ENCODE data around the gene FAM13C. TPM values are rescaled to one million over a fixed set of nuclear protein-coding genes. Genes with fewer than 3 reads are reported as not detected.

FAM13C gene
- total and polyA plus RNA-seq, 2 of the 13 experiments (the other 11 are each of a cell fraction or from before 2014, with no cell fraction given), result 0.07 to 0.26 TPM

DNA sequence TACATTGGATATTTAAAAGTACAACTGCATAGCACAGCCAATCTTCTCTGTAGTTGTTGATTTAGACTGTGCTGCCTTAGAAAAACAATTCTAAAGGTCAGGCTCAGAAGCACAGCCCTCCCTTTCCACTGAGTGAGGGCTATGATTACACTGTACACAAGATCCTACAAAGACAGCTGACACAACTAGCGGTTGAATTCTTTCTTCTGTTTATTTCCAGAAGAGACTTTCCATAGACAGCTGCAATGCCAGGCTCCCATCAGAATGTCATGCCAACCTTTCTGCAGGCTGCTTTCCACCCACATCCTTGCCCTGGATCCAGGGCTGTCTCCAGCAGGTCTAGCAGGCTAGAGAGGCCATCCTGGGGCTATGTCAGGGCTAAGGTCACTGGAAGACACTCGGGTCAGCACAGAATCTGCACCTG is 39.3 kb downstream of the FAM13C start (continued):
- TF ChIP-seq ZNF777 (CRISPR knock-in tag; IDR thresholded peaks at IDR 0.05), result no peak
- no peak for TF ChIP-seq TSC22D2 (CRISPR knock-in tag; IDR thresholded peaks at IDR 0.05; ENCODE audit: borderline replicate concordance)
- no peak for TF ChIP-seq ZNF768 (CRISPR knock-in tag; IDR thresholded peaks at IDR 0.05)
- TF ChIP-seq, protein P1, sequence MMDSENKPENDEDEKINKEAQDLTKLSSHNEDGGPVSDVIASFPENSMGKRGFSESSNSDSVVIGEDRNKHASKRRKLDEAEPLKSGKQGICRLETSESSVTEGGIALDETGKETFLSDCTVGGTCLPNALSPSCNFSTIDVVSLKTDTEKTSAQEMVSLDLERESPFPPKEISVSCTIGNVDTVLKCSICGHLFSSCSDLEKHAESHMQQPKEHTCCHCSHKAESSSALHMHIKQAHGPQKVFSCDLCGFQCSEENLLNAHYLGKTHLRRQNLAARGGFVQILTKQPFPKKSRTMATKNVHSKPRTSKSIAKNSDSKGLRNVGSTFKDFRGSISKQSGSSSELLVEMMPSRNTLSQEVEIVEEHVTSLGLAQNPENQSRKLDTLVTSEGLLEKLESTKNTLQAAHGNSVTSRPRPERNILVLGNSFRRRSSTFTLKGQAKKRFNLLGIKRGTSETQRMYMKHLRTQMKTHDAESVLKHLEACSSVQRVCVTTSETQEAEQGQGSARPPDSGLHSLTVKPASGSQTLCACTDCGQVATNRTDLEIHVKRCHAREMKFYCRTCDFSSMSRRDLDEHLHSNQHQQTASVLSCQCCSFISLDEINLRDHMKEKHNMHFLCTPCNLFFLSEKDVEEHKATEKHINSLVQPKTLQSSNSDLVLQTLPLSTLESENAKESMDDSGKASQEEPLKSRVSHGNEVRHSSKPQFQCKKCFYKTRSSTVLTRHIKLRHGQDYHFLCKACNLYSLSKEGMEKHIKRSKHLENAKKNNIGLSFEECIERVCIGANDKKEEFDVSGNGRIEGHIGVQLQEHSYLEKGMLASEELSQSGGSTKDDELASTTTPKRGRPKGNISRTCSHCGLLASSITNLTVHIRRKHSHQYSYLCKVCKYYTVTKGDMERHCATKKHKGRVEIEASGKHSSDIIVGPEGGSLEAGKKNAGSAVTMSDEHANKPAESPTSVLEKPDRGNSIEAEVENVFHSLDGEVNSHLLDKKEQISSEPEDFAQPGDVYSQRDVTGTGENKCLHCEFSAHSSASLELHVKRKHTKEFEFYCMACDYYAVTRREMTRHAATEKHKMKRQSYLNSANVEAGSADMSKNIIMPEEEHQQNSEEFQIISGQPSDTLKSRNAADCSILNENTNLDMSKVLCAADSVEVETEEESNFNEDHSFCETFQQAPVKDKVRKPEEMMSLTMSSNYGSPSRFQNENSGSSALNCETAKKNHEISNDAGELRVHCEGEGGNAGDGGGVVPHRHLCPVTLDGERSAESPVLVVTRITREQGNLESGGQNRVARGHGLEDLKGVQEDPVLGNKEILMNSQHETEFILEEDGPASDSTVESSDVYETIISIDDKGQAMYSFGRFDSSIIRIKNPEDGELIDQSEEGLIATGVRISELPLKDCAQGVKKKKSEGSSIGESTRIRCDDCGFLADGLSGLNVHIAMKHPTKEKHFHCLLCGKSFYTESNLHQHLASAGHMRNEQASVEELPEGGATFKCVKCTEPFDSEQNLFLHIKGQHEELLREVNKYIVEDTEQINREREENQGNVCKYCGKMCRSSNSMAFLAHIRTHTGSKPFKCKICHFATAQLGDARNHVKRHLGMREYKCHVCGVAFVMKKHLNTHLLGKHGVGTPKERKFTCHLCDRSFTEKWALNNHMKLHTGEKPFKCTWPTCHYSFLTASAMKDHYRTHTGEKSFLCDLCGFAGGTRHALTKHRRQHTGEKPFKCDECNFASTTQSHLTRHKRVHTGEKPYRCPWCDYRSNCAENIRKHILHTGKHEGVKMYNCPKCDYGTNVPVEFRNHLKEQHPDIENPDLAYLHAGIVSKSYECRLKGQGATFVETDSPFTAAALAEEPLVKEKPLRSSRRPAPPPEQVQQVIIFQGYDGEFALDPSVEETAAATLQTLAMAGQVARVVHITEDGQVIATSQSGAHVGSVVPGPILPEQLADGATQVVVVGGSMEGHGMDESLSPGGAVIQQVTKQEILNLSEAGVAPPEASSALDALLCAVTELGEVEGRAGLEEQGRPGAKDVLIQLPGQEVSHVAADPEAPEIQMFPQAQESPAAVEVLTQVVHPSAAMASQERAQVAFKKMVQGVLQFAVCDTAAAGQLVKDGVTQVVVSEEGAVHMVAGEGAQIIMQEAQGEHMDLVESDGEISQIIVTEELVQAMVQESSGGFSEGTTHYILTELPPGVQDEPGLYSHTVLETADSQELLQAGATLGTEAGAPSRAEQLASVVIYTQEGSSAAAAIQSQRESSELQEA (CRISPR knock-in tag; IDR thresholded peaks at IDR 0.05; ENCODE audit: not compliant biosample characterization), result no peak
- no peak for TF ChIP-seq ZNF7 (CRISPR knock-in tag; IDR thresholded peaks at IDR 0.05)
- TF ChIP-seq DNMT1 (CRISPR knock-in tag; IDR thresholded peaks at IDR 0.05), result no peak
- no peak for TF ChIP-seq ELF4 (CRISPR knock-in tag; IDR thresholded peaks at IDR 0.05; ENCODE audit: borderline replicate concordance)
- no peak for TF ChIP-seq PAWR (CRISPR knock-in tag; IDR thresholded peaks at IDR 0.05; ENCODE audit: borderline replicate concordance)
- no peak for TF ChIP-seq ZNF615 (CRISPR knock-in tag; IDR thresholded peaks at IDR 0.05; ENCODE audit: borderline replicate concordance)
- TF ChIP-seq ZNF317 (CRISPR knock-in tag; IDR thresholded peaks at IDR 0.05), result no peak
- no peak for TF ChIP-seq ZMYM3 (CRISPR knock-in tag; IDR thresholded peaks at IDR 0.05)
- TF ChIP-seq, protein P2, sequence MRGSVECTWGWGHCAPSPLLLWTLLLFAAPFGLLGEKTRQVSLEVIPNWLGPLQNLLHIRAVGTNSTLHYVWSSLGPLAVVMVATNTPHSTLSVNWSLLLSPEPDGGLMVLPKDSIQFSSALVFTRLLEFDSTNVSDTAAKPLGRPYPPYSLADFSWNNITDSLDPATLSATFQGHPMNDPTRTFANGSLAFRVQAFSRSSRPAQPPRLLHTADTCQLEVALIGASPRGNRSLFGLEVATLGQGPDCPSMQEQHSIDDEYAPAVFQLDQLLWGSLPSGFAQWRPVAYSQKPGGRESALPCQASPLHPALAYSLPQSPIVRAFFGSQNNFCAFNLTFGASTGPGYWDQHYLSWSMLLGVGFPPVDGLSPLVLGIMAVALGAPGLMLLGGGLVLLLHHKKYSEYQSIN (CRISPR knock-in tag; IDR thresholded peaks at IDR 0.05; ENCODE audit: borderline replicate concordance), result no peak
- TF ChIP-seq, protein P3, sequence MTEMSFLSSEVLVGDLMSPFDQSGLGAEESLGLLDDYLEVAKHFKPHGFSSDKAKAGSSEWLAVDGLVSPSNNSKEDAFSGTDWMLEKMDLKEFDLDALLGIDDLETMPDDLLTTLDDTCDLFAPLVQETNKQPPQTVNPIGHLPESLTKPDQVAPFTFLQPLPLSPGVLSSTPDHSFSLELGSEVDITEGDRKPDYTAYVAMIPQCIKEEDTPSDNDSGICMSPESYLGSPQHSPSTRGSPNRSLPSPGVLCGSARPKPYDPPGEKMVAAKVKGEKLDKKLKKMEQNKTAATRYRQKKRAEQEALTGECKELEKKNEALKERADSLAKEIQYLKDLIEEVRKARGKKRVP (CRISPR knock-in tag; IDR thresholded peaks at IDR 0.05), result no peak
- TF ChIP-seq ZNF431 (CRISPR knock-in tag; IDR thresholded peaks at IDR 0.05; ENCODE audit: borderline replicate concordance, low read depth), result no peak
- TF ChIP-seq DMAP1 (CRISPR knock-in tag; IDR thresholded peaks at IDR 0.05), result no peak
- TF ChIP-seq, protein P4, sequence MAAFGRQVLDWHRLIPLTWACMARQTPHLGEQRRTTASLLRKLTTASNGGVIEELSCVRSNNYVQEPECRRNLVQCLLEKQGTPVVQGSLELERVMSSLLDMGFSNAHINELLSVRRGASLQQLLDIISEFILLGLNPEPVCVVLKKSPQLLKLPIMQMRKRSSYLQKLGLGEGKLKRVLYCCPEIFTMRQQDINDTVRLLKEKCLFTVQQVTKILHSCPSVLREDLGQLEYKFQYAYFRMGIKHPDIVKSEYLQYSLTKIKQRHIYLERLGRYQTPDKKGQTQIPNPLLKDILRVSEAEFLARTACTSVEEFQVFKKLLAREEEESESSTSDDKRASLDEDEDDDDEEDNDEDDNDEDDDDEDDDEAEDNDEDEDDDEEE (CRISPR knock-in tag; IDR thresholded peaks at IDR 0.05), result no peak
- no peak for TF ChIP-seq SNAPC2 (CRISPR knock-in tag; IDR thresholded peaks at IDR 0.05)
- 0 out of 2 replicates have a peak, but pooled peaks have one; percentile 33 for TF ChIP-seq ZNF761 (CRISPR knock-in tag; conservative IDR thresholded peaks at IDR 0.05)
- no peak for TF ChIP-seq CHCHD3 (CRISPR knock-in tag; IDR thresholded peaks at IDR 0.05)
- no peak for TF ChIP-seq GZF1 (CRISPR knock-in tag; IDR thresholded peaks at IDR 0.05)

All from HepG2 (cell line).